Thoracic aorta (tissue), 2 donors: ENCODE data around the gene VPS45. TPM values are rescaled to one million over a fixed set of nuclear protein-coding genes. Genes with fewer than 3 reads are reported as not detected.
A peak's percentile ranks its signal among the peaks of the same experiment; 100 is the strongest.
"Not testable (repeated sequence)": the region's sequence is repeated elsewhere in the genome, so short reads cannot be mapped to it uniquely, and the experiment has no call there.

Experiments
- ATAC-seq: fragments of 150-250 bp; one replicate; pipeline ENCODE4 v1.8.0; 2017; ENCODE audit warnings: low read depth; ENCODE audit not compliant: insufficient number of reproducible peaks, low FRiP score
- DNase-seq: peaks from one replicate; pipeline ENCODE4 v3.0.0-alpha.2; 2020; ENCODE audit warnings: low spot score
- H3K27ac ChIP-seq, 2 donors: fragments of 200-600 bp; sonication (generic); 1 replicate in 1 of 2; 2 replicates in 1 of 2; pipeline ENCODE4 v1.5.1; 2016; ENCODE audit warnings: mild to moderate bottlenecking in 2 of 2, moderate library complexity in 2 of 2
- H3K27me3 ChIP-seq: fragments of 200-600 bp; sonication (generic); replicated peaks from 2 replicates; pipeline ENCODE4 v1.6.0; 2016; ENCODE audit warnings: mild to moderate bottlenecking; ENCODE audit not compliant: insufficient read depth
- H3K36me3 ChIP-seq: fragments of 200-600 bp; sonication (generic); one replicate; pipeline ENCODE4 v1.5.1; 2016
- H3K4me1 ChIP-seq, 2 donors: fragments of 200-600 bp; sonication (generic); 1 replicate in 1 of 2; 2 replicates in 1 of 2; pipeline versions ENCODE4 v1.5.1 to v1.6.0; 2016; ENCODE audit warnings: low read depth in 2 of 2, mild to moderate bottlenecking in 1 of 2; ENCODE audit not compliant: control insufficient read depth in 1 of 2
- H3K4me3 ChIP-seq: fragments of 200-600 bp; sonication (generic); 2 replicates; pipeline ENCODE4 v1.5.1; 2016; ENCODE audit warnings: mild to moderate bottlenecking
- H3K9me3 ChIP-seq: fragments of 200-600 bp; sonication (generic); 2 replicates; pipeline ENCODE4 v1.5.1; 2016
- total RNA-seq, 2 donors: library from RNA; depleted of rRNA; stranded (reverse); fragments of >200 nt; gene quantifications; one replicate each; pipeline versions ENCODE4 v1.1.0 to v1.2.3, GENCODE V29; 2016
- TF ChIP-seq, protein P1 (sequence below): fragments of 200-600 bp; sonication (generic); IDR thresholded peaks from one replicate; pipeline ENCODE4 v1.5.1; 2019; ENCODE audit warnings: antibody characterized with exemption

Gene VPS45
- total RNA-seq, 2 donors from 2014 or later: 46.2 to 68.9 TPM

- Histone ChIP-seq H3K27me3 (no peaks in the 10 kb centered on the region), H3K4me3 (no peak overlapping the region), H3K36me3 (no peaks in the 10 kb centered on the region), H3K4me1 (peaks cover 9 to 33% of the 10 kb centered on the region in 2 donors), H3K27ac (peak overlapping the region; percentile 53 to 56), H3K9me3 (no peaks in the 10 kb centered on the region)
- ATAC-seq (no peak), DNase-seq (no peak)
- TF ChIP-seq, protein P1, sequence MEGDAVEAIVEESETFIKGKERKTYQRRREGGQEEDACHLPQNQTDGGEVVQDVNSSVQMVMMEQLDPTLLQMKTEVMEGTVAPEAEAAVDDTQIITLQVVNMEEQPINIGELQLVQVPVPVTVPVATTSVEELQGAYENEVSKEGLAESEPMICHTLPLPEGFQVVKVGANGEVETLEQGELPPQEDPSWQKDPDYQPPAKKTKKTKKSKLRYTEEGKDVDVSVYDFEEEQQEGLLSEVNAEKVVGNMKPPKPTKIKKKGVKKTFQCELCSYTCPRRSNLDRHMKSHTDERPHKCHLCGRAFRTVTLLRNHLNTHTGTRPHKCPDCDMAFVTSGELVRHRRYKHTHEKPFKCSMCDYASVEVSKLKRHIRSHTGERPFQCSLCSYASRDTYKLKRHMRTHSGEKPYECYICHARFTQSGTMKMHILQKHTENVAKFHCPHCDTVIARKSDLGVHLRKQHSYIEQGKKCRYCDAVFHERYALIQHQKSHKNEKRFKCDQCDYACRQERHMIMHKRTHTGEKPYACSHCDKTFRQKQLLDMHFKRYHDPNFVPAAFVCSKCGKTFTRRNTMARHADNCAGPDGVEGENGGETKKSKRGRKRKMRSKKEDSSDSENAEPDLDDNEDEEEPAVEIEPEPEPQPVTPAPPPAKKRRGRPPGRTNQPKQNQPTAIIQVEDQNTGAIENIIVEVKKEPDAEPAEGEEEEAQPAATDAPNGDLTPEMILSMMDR: no peak
These were observed 115.5 kb downstream of the VPS45 start for GRCh38 chr1:150183061-150183460.

- Histone ChIP-seq H3K36me3 (no peaks in the 10 kb centered on the region), H3K27me3 (no peaks in the 10 kb centered on the region), H3K4me1 (peaks cover 9 to 36% of the 10 kb centered on the region in 2 donors), H3K9me3 (no peaks in the 10 kb centered on the region), H3K4me3 (no peak overlapping the region), H3K27ac (peak overlapping the region; percentile 52 to 87)
- DNase-seq (no peak), ATAC-seq (no peak)
- TF ChIP-seq, protein P1: no peak
These were observed 117.9 kb downstream of the VPS45 start for GRCh38 chr1:150185481-150185880.

- Histone ChIP-seq H3K27ac (peak overlapping the region; percentile 77 to 87), H3K4me3 (peak overlapping the region; percentile 64)
- ATAC-seq: peak; percentile 20
These were observed 118.8 kb downstream of the VPS45 start for GRCh38 chr1:150186438-150186788.

GRCh38 chr1:150186789-150187559 is 119.4 kb downstream of the VPS45 start:
- H3K36me3 ChIP-seq: no peaks in the 10 kb centered on the region
- H3K27ac ChIP-seq: peak overlapping the region; percentile 77 to 87
- H3K4me1 ChIP-seq: peaks cover 9 to 36% of the 10 kb centered on the region in 2 donors
- H3K4me3 ChIP-seq: peak overlapping the region; percentile 64
- TF ChIP-seq, protein P1: peak; percentile 55
- H3K9me3 ChIP-seq: no peaks in the 10 kb centered on the region
- H3K27me3 ChIP-seq: no peaks in the 10 kb centered on the region
- DNase-seq (no peak), ATAC-seq (peak; percentile 63)

More at GRCh38 chr1:150186438-150186788, 118.8 kb downstream of the VPS45 start:
- not testable (repeated sequence) for H3K36me3 ChIP-seq, H3K27me3 ChIP-seq, H3K9me3 ChIP-seq, DNase-seq
- peaks cover 9 to 36% of the 10 kb centered on the region in 2 donors for H3K4me1 ChIP-seq

DNA sequence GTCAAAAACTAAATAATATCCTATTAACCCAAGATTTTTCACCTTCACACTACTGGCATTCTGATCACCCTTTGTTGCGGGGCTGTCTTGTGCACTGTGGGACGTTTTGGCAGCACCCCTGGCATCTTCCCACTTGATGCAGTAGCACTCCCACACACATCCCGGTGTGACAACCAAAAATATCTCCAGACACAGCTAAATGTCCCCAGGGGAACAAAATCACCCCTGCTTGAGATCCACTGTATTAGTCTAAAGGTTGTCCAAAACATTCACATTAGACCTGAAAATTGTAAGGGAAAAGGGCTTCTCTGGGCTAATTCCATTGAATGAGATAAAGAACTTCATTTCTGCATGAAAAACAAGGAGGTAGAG is 120.0 kb downstream of the VPS45 start:
- peaks cover 7 to 36% of the 10 kb centered on the region in 2 donors for H3K4me1 ChIP-seq
- DNase-seq (no peak), ATAC-seq (no peak)
- H3K9me3 ChIP-seq: no peaks in the 10 kb centered on the region
- H3K36me3 ChIP-seq: no peaks in the 10 kb centered on the region
- peak overlapping the region; percentile 64 for H3K4me3 ChIP-seq
- TF ChIP-seq, protein P1: no peak
- H3K27me3 ChIP-seq: no peaks in the 10 kb centered on the region
- peak overlapping the region; percentile 58 to 87 for H3K27ac ChIP-seq
